H9 (cell line): ENCODE results near the gene FCGR3B. TPM values are rescaled to one million over a fixed set of nuclear protein-coding genes. Genes with fewer than 3 reads are reported as not detected.
A peak's percentile ranks its signal among the peaks of the same experiment; 100 is the strongest.
"Not testable (repeated sequence)": the region's sequence is repeated elsewhere in the genome, so short reads cannot be mapped to it uniquely, and the experiment has no call there.

ENCODE experiments used
- DNase-seq: peaks from one replicate; pipeline ENCODE4 v3.0.0-alpha.2; 2017
- H2AFZ ChIP-seq: one replicate; pipeline ENCODE4 v1.6.1; 2013; ENCODE audit warnings: mild to moderate bottlenecking, low read length, control low read depth, moderate library complexity
- H2AK5ac ChIP-seq: 2 replicates; pipeline ENCODE4 v1.6.1; 2013; ENCODE audit warnings: low read length, control low read depth, mixed read lengths; ENCODE audit not compliant: insufficient read length
- H2BK120ac ChIP-seq: one replicate; pipeline ENCODE4 v1.6.1; 2013; ENCODE audit warnings: low read depth, mild to moderate bottlenecking, low read length, control low read depth, inconsistent platforms; ENCODE audit not compliant: poor library complexity, severe bottlenecking
- H2BK12ac ChIP-seq: 2 replicates; pipeline ENCODE4 v1.6.1; 2013; ENCODE audit warnings: low read length, control low read depth, mixed read lengths, low read depth; ENCODE audit not compliant: insufficient read length
- H2BK15ac ChIP-seq: 2 replicates; pipeline ENCODE4 v1.6.1; 2013; ENCODE audit warnings: low read depth, low read length, control low read depth
- H2BK20ac ChIP-seq: one replicate; pipeline ENCODE4 v1.6.1; 2013; ENCODE audit warnings: low read depth, mild to moderate bottlenecking, low read length, control low read depth, inconsistent platforms; ENCODE audit not compliant: poor library complexity, severe bottlenecking
- H2BK5ac ChIP-seq: 2 replicates; pipeline ENCODE4 v1.6.1; 2013; ENCODE audit warnings: low read length, control low read depth, mixed read lengths; ENCODE audit not compliant: insufficient read length
- H3K14ac ChIP-seq: 2 replicates; pipeline ENCODE4 v1.6.1; 2013; ENCODE audit warnings: low read length, control low read depth; ENCODE audit not compliant: insufficient read depth
- H3K18ac ChIP-seq: 2 replicates; pipeline ENCODE4 v1.6.1; 2013; ENCODE audit warnings: low read depth, mild to moderate bottlenecking, mixed read lengths, low read length, control low read depth; ENCODE audit not compliant: insufficient read length
- H3K23ac ChIP-seq: 2 replicates; pipeline ENCODE4 v1.6.1; 2013; ENCODE audit warnings: low read length, control low read depth, mixed read lengths, low read depth; ENCODE audit not compliant: insufficient read length
- H3K23me2 ChIP-seq: 2 replicates; pipeline ENCODE4 v1.6.1; 2013; ENCODE audit warnings: low read depth, mild to moderate bottlenecking, mixed read lengths, low read length, control low read depth; ENCODE audit not compliant: insufficient read length, poor library complexity, severe bottlenecking
- H3K27ac ChIP-seq: 2 replicates; pipeline ENCODE4 v1.5.1; 2013; ENCODE audit warnings: low read length, control low read depth, mixed read lengths, low read depth; ENCODE audit not compliant: insufficient read length
- H3K27me3 ChIP-seq: 2 replicates; pipeline ENCODE4 v1.6.1; 2013; ENCODE audit warnings: low read length, control low read depth, inconsistent platforms; ENCODE audit not compliant: insufficient read depth
- H3K4ac ChIP-seq: 2 replicates; pipeline ENCODE4 v1.6.1; 2013; ENCODE audit warnings: low read depth, mild to moderate bottlenecking, control low read depth, inconsistent platforms, low read length, moderate library complexity
- H3K4me1 ChIP-seq: 2 replicates; pipeline ENCODE4 v1.6.1; 2013; ENCODE audit warnings: low read length, control low read depth, inconsistent platforms; ENCODE audit not compliant: insufficient read depth
- H3K4me2 ChIP-seq: 2 replicates; pipeline ENCODE4 v1.6.1; 2013; ENCODE audit warnings: low read length, control low read depth, mixed read lengths; ENCODE audit not compliant: insufficient read length, insufficient read depth
- H3K56ac ChIP-seq: 2 replicates; pipeline ENCODE4 v1.6.1; 2013; ENCODE audit warnings: low read depth, mild to moderate bottlenecking, mixed read lengths, low read length, control low read depth; ENCODE audit not compliant: insufficient read length
- H3K79me1 ChIP-seq: 2 replicates; pipeline ENCODE4 v1.6.1; 2013; ENCODE audit warnings: low read depth, mild to moderate bottlenecking, moderate library complexity, low read length, control low read depth, inconsistent platforms; ENCODE audit not compliant: insufficient read depth, poor library complexity, severe bottlenecking
- H3K79me2 ChIP-seq: 2 replicates; pipeline ENCODE4 v1.6.1; 2013; ENCODE audit warnings: low read length, control low read depth, inconsistent platforms; ENCODE audit not compliant: insufficient read depth
- H3K9ac ChIP-seq: 2 replicates; pipeline ENCODE4 v1.6.1; 2013; ENCODE audit warnings: low read length, control low read depth, mixed read lengths; ENCODE audit not compliant: insufficient read length; ENCODE audit errors: extremely low read depth
- H3K9me3 ChIP-seq: one replicate; pipeline ENCODE4 v1.6.1; 2013; ENCODE audit warnings: low read depth, low read length, inconsistent platforms; ENCODE audit not compliant: control insufficient read depth
- H3T11ph ChIP-seq: one replicate; pipeline ENCODE4 v1.6.1; 2013; ENCODE audit warnings: mild to moderate bottlenecking, low read length, control low read depth, inconsistent platforms
- H4K20me1 ChIP-seq: one replicate; pipeline ENCODE4 v1.6.1; 2013; ENCODE audit not compliant: control insufficient read depth, insufficient read length, insufficient read depth
- H4K5ac ChIP-seq: 2 replicates; pipeline ENCODE4 v1.6.1; 2013; ENCODE audit warnings: low read depth, mild to moderate bottlenecking, mixed read lengths, low read length, control low read depth; ENCODE audit not compliant: insufficient read length
- H4K8ac ChIP-seq: replicated peaks from 2 replicates; pipeline ENCODE4 v1.6.1; 2013; ENCODE audit warnings: low read length, control low read depth, mixed read lengths, low read depth; ENCODE audit not compliant: insufficient read length
- H4K91ac ChIP-seq: 2 replicates; pipeline ENCODE4 v1.6.1; 2013; ENCODE audit warnings: low read depth, mild to moderate bottlenecking, moderate library complexity, mixed read lengths, low read length, control low read depth; ENCODE audit not compliant: insufficient read length
- H3K27ac Mint-ChIP-seq, 3 experiments: 2 replicates in 2 of 3; 3 replicates in 1 of 3; pipeline ENCODE4 v1.8.0; 2020 to 2021; ENCODE audit warnings: mixed read lengths in 3 of 3, mild to moderate bottlenecking in 1 of 3, moderate library complexity in 1 of 3
- H3K27me3 Mint-ChIP-seq: 2 replicates; pipeline ENCODE4 v1.8.0; 2021; ENCODE audit warnings: low read depth, mild to moderate bottlenecking, moderate library complexity, mixed read lengths
- H3K36me3 Mint-ChIP-seq, 3 experiments: 2 replicates in 2 of 3; 3 replicates in 1 of 3; pipeline ENCODE4 v1.8.0; 2020 to 2021; ENCODE audit warnings: low read depth in 3 of 3, mixed read lengths in 3 of 3; ENCODE audit not compliant: insufficient read depth in 1 of 3
- H3K4me1 Mint-ChIP-seq, 2 experiments: 2 replicates each; pipeline ENCODE4 v1.8.0; 2020; ENCODE audit warnings: mixed read lengths in 2 of 2
- H3K4me3 Mint-ChIP-seq, 2 experiments: 2 replicates in 1 of 2; 3 replicates in 1 of 2; pipeline ENCODE4 v1.8.0; 2020 to 2021; ENCODE audit warnings: mild to moderate bottlenecking in 2 of 2, mixed read lengths in 2 of 2, moderate library complexity in 1 of 2
- H3K9me3 Mint-ChIP-seq, 2 experiments: 2 replicates in 1 of 2; 3 replicates in 1 of 2; pipeline ENCODE4 v1.8.0; 2020; ENCODE audit warnings: mild to moderate bottlenecking in 2 of 2, mixed read lengths in 2 of 2, moderate library complexity in 1 of 2
- WGBS: extraction: QIAGEN DNeasy Blood & Tissue Kit; methylation state at CpG from one replicate; pipeline ENCODE4 v1.1.7; 2013; ENCODE audit warnings: missing lambda C conversion rate, low lambda C conversion rate, mixed read lengths; ENCODE audit not compliant: insufficient read length; ENCODE audit errors: extremely low coverage; 5-methylcytosine and 5-hydroxymethylcytosine counted together
- total RNA-seq: library from RNA; stranded (reverse); gene quantifications from 2 replicates; pipeline ENCODE4 v1.2.1, GENCODE V29; 2021

FCGR3B gene
- total RNA-seq, 1 experiment from 2014 or later, result not detected

DNA sequence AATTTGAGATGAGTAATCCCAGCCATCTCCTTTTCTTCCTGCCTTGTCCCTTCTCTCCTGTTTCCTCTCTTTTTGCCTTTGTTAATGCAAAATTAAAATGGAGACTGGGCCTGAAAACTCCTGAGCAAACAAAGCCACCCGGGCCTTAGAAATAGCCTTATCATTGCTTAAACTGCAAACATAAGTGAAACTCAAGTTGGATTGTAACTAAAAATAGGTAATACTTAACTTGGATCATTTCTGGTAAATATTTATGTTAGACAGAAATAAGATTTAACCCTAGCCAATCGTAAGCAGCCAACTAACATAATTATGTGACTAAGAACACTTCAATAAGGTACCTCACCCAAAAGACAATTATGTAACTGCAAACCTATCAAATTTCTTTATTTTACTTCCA lies 35.4 kb downstream of the FCGR3B start:
- H3K9me3 ChIP-seq, H3K56ac ChIP-seq, H3K23me2 ChIP-seq, DNase-seq, H3K9me3 Mint-ChIP-seq, H3K27ac ChIP-seq, H3K9ac ChIP-seq, H3K23ac ChIP-seq, H3K14ac ChIP-seq, H3K4me1 ChIP-seq, H3T11ph ChIP-seq, H4K91ac ChIP-seq, H3K27me3 Mint-ChIP-seq, H3K79me2 ChIP-seq, H4K8ac ChIP-seq, H2BK15ac ChIP-seq, H3K27me3 ChIP-seq, H4K20me1 ChIP-seq, H2BK20ac ChIP-seq, H3K18ac ChIP-seq, H3K36me3 Mint-ChIP-seq, H2BK5ac ChIP-seq, H2BK120ac ChIP-seq, H3K79me1 ChIP-seq, H2AK5ac ChIP-seq, H2BK12ac ChIP-seq, H4K5ac ChIP-seq, H3K4me3 Mint-ChIP-seq, H2AFZ ChIP-seq, H3K4ac ChIP-seq, H3K4me2 ChIP-seq: not testable (repeated sequence)
- WGBS, result no CpG with 5 or more reads among the region's 2 CpGs
- H3K27ac Mint-ChIP-seq, result peak overlapping the region in 1 of 3 experiments; percentile 40; a peak in 1 of 7 replicates
- peaks cover 6 to 12% of the 10 kb centered on the region in 2 experiments for H3K4me1 Mint-ChIP-seq

DNA sequence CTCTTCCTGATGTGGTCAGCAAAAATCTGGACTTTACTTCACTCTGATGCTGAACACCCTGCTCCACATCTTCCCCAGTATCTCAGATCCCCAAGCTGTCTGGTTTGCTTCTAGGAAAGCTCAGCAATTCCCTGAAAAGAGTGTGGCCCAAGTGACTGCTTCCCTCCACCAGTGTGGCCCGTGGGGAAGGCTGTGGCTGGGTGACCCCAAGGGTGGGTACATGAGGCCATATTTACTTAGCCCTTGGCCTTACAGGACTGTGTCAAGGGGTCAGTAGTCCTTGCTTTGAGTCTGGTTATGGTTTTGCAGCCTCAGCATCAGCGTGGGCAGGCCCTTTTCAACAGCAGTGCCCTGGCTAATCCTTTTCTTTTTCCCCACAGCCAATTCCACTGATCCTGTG lies 35.8 kb downstream of the FCGR3B start:
- not testable (repeated sequence) for H3K36me3 Mint-ChIP-seq, H3K27me3 Mint-ChIP-seq, H3K9me3 ChIP-seq, H3K9me3 Mint-ChIP-seq, H3K23ac ChIP-seq, H3K56ac ChIP-seq, H2BK12ac ChIP-seq, H3K18ac ChIP-seq, H3K4me3 Mint-ChIP-seq, H3K27me3 ChIP-seq, H4K5ac ChIP-seq, DNase-seq, H3K4me1 ChIP-seq, H3K9ac ChIP-seq, H3K4ac ChIP-seq, H3K79me2 ChIP-seq, H3K4me2 ChIP-seq, H3T11ph ChIP-seq, H4K91ac ChIP-seq, H2AFZ ChIP-seq, H2BK120ac ChIP-seq, H3K23me2 ChIP-seq, H3K27ac ChIP-seq, H2BK5ac ChIP-seq, H3K79me1 ChIP-seq, H2AK5ac ChIP-seq, H2BK20ac ChIP-seq, H4K8ac ChIP-seq, H4K20me1 ChIP-seq, H3K14ac ChIP-seq, H2BK15ac ChIP-seq
- Mint-ChIP-seq H3K4me1 (peaks cover 5 to 11% of the 10 kb centered on the region in 2 experiments), H3K27ac (peak overlapping the region in 1 of 3 experiments; percentile 40; a peak in 1 of 7 replicates)
- no CpG with 5 or more reads among the region's 2 CpGs for WGBS
